Gastrocnemius medialis (tissue), 4 donors: ENCODE measurements around the gene NLRP12.

ENCODE experiments used
- POLR2A ChIP-seq, 2 donors: fragments of 450-650 bp; IDR thresholded peaks; one replicate each; pipeline ENCODE4 v1.6.1; 2017; ENCODE audit warnings: antibody characterized with exemption in 2 of 2, mild to moderate bottlenecking in 2 of 2, moderate library complexity in 2 of 2
- TF ChIP-seq, protein P1 (sequence below), 5 experiments: fragments of 450-650 bp in 3 of 5; fragments of 200-600 bp in 2 of 5; sonication (generic) in 2 of 5; IDR thresholded peaks in 4 of 5; conservative IDR thresholded peaks in 1 of 5; 1 replicate in 4 of 5; 2 replicates in 1 of 5; pipeline ENCODE4 v1.5.1; 2016 to 2019; ENCODE audit warnings: antibody characterized with exemption in 5 of 5, mild to moderate bottlenecking in 3 of 5, moderate library complexity in 3 of 5

DNA sequence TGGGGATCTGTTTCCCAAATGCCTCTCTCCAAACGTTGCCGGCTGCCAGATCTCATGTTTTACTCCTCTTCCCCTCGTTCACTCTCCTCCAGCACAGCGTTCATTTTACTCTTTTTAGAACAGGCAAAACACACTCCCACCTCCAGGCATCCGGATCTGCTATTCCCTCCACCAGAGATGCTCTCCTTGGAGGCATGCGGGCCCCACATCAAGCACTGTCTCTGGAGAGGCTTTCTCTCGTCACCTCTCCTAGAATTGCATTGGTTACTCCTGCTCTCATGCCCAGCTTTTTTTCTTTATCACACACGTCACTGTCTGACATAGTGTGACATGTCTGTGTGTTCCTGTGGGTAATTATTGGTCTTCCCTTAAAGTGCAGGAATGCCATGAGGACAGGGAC is 23.4 kb upstream of the NLRP12 start:
- TF ChIP-seq, protein P1, sequence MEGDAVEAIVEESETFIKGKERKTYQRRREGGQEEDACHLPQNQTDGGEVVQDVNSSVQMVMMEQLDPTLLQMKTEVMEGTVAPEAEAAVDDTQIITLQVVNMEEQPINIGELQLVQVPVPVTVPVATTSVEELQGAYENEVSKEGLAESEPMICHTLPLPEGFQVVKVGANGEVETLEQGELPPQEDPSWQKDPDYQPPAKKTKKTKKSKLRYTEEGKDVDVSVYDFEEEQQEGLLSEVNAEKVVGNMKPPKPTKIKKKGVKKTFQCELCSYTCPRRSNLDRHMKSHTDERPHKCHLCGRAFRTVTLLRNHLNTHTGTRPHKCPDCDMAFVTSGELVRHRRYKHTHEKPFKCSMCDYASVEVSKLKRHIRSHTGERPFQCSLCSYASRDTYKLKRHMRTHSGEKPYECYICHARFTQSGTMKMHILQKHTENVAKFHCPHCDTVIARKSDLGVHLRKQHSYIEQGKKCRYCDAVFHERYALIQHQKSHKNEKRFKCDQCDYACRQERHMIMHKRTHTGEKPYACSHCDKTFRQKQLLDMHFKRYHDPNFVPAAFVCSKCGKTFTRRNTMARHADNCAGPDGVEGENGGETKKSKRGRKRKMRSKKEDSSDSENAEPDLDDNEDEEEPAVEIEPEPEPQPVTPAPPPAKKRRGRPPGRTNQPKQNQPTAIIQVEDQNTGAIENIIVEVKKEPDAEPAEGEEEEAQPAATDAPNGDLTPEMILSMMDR (IDR thresholded peaks at IDR 0.05 in 4 of 5, conservative IDR thresholded peaks at IDR 0.05 in 1 of 5), result no peak
- TF ChIP-seq POLR2A (IDR thresholded peaks at IDR 0.05), result no peak
